ENCODE measurements around the gene TBXAS1.

Gene TBXAS1

GRCh38 chr7:140000666-140001268, 171.7 kb downstream of the TBXAS1 start:
- Histone ChIP-seq H3K9me3 (ENCODE audit: insufficient read depth, low read depth, low read length) (no peaks in the 10 kb centered on the region), H3K4me3 (ENCODE audit: low read length, poor library complexity, severe bottlenecking) (no peak overlapping the region), H3K4me1 (ENCODE audit: insufficient read depth, low read length, poor library complexity, severe bottlenecking) (no peaks in the 10 kb centered on the region), H3K4me2 (ENCODE audit: low read depth, low read length, poor library complexity, severe bottlenecking) (no peak overlapping the region), H3K27me3 (ENCODE audit: insufficient read depth, low read length, poor library complexity, severe bottlenecking) (no peaks in the 10 kb centered on the region), H3K36me3 (ENCODE audit: insufficient read depth, low read length) (no peaks in the 10 kb centered on the region), H4K20me1 (ENCODE audit: insufficient read depth, low read length, poor library complexity, severe bottlenecking) (no peaks in the 10 kb centered on the region), H3K79me2 (ENCODE audit: insufficient read depth, low read length) (no peaks in the 10 kb centered on the region), H3K9me2 (replicated peaks; ENCODE audit: low read depth, low read length) (no peaks in the 10 kb centered on the region), H3K9ac (ENCODE audit: low read depth, low read length, poor library complexity, severe bottlenecking) (no peak overlapping the region), H3F3A (ENCODE audit: low read depth) (no peaks in the 10 kb centered on the region), H2AFZ (ENCODE audit: low read length) (no peak overlapping the region)
- no peak for TF ChIP-seq CTCF (conservative IDR thresholded peaks at IDR 0.05; ENCODE audit: low read length)
- no peak for TF ChIP-seq EZH2phosphoT487 (IDR thresholded peaks at IDR 0.05; ENCODE audit: borderline replicate concordance)

GRCh38 chr7:140003913-140004382, 174.9 kb downstream of the TBXAS1 start:
- Histone ChIP-seq H2AFZ (ENCODE audit: low read length) (no peak overlapping the region; the same call in 1 of the 2 replicates), H3K4me3 (ENCODE audit: low read length, poor library complexity, severe bottlenecking) (no peak overlapping the region), H3K9me3 (ENCODE audit: insufficient read depth, low read depth, low read length) (no peaks in the 10 kb centered on the region), H3K36me3 (ENCODE audit: insufficient read depth, low read length) (no peaks in the 10 kb centered on the region), H3K4me2 (ENCODE audit: low read depth, low read length, poor library complexity, severe bottlenecking) (no peak overlapping the region), H3K9me2 (replicated peaks; ENCODE audit: low read depth, low read length) (no peaks in the 10 kb centered on the region), H3K9ac (ENCODE audit: low read depth, low read length, poor library complexity, severe bottlenecking) (no peak overlapping the region), H3K4me1 (ENCODE audit: insufficient read depth, low read length, poor library complexity, severe bottlenecking) (no peaks in the 10 kb centered on the region), H3F3A (ENCODE audit: low read depth) (no peaks in the 10 kb centered on the region), H3K27me3 (ENCODE audit: insufficient read depth, low read length, poor library complexity, severe bottlenecking) (no peaks in the 10 kb centered on the region), H3K79me2 (ENCODE audit: insufficient read depth, low read length) (no peaks in the 10 kb centered on the region), H4K20me1 (ENCODE audit: insufficient read depth, low read length, poor library complexity, severe bottlenecking) (no peaks in the 10 kb centered on the region)
- TF ChIP-seq CTCF (conservative IDR thresholded peaks at IDR 0.05; ENCODE audit: low read length) (peak; percentile 76), EZH2phosphoT487 (IDR thresholded peaks at IDR 0.05; ENCODE audit: borderline replicate concordance) (no peak)

GRCh38 chr7:140004672-140005071, 175.6 kb downstream of the TBXAS1 start:
- H3K36me3 ChIP-seq (ENCODE audit: insufficient read depth, low read length): no peaks in the 10 kb centered on the region
- H2AFZ ChIP-seq (ENCODE audit: low read length): no peak overlapping the region
- H3K4me1 ChIP-seq (ENCODE audit: insufficient read depth, low read length, poor library complexity, severe bottlenecking): no peaks in the 10 kb centered on the region
- no peak overlapping the region for H3K4me3 ChIP-seq (ENCODE audit: low read length, poor library complexity, severe bottlenecking)
- no peaks in the 10 kb centered on the region for H3K9me3 ChIP-seq (ENCODE audit: insufficient read depth, low read depth, low read length)
- no peaks in the 10 kb centered on the region for H3K9me2 ChIP-seq (replicated peaks; ENCODE audit: low read depth, low read length)
- H3F3A ChIP-seq (ENCODE audit: low read depth): no peaks in the 10 kb centered on the region
- no peaks in the 10 kb centered on the region for H4K20me1 ChIP-seq (ENCODE audit: insufficient read depth, low read length, poor library complexity, severe bottlenecking)
- no peak overlapping the region for H3K4me2 ChIP-seq (ENCODE audit: low read depth, low read length, poor library complexity, severe bottlenecking)
- no peaks in the 10 kb centered on the region for H3K27me3 ChIP-seq (ENCODE audit: insufficient read depth, low read length, poor library complexity, severe bottlenecking)
- no peak for TF ChIP-seq EZH2phosphoT487 (IDR thresholded peaks at IDR 0.05; ENCODE audit: borderline replicate concordance)
- TF ChIP-seq CTCF (conservative IDR thresholded peaks at IDR 0.05; ENCODE audit: low read length): no peak
- no peaks in the 10 kb centered on the region for H3K79me2 ChIP-seq (ENCODE audit: insufficient read depth, low read length)
- H3K9ac ChIP-seq (ENCODE audit: low read depth, low read length, poor library complexity, severe bottlenecking): no peak overlapping the region

All from Loucy (cell line).